Mucosa of rectum (tissue), 2 donors: ENCODE data around the gene CREB1.
"Not testable (repeated sequence)": the region's sequence is repeated elsewhere in the genome, so short reads cannot be mapped to it uniquely, and the experiment has no call there.

Experiments used
- H3K27ac ChIP-seq, 2 donors: one replicate each; pipeline ENCODE4 v1.7.0; 2013; ENCODE audit warnings: inconsistent platforms in 2 of 2, low read depth in 2 of 2, low read length in 2 of 2
- H3K27me3 ChIP-seq, 2 donors: one replicate each; pipeline ENCODE4 v1.7.0; 2013; ENCODE audit warnings: low read length in 2 of 2; ENCODE audit not compliant: control insufficient read depth in 2 of 2, insufficient read depth in 2 of 2
- H3K36me3 ChIP-seq, 2 donors: one replicate each; pipeline ENCODE4 v1.7.0; 2013; ENCODE audit warnings: low read length in 2 of 2; ENCODE audit not compliant: control insufficient read depth in 2 of 2, insufficient read depth in 2 of 2
- H3K4me1 ChIP-seq, 2 donors: one replicate each; pipeline ENCODE4 v1.7.0; 2013; ENCODE audit warnings: low read length in 2 of 2, mild to moderate bottlenecking in 1 of 2; ENCODE audit not compliant: control insufficient read depth in 2 of 2, insufficient read depth in 2 of 2
- H3K4me3 ChIP-seq, 2 donors: one replicate each; pipeline ENCODE4 v1.7.0; 2013; ENCODE audit warnings: low read length in 2 of 2
- H3K9ac ChIP-seq, 2 donors: one replicate each; pipeline ENCODE4 v1.7.0; 2013; ENCODE audit warnings: low read length in 2 of 2, low read depth in 1 of 2, mild to moderate bottlenecking in 1 of 2
- H3K9me3 ChIP-seq, 2 donors: one replicate each; pipeline ENCODE4 v1.7.0; 2013; ENCODE audit warnings: low read length in 2 of 2; ENCODE audit not compliant: control insufficient read depth in 2 of 2
- donor health status: healthy.
- donor health status: Normal muscosa, but diverticular disease.

The CREB1 gene

DNA sequence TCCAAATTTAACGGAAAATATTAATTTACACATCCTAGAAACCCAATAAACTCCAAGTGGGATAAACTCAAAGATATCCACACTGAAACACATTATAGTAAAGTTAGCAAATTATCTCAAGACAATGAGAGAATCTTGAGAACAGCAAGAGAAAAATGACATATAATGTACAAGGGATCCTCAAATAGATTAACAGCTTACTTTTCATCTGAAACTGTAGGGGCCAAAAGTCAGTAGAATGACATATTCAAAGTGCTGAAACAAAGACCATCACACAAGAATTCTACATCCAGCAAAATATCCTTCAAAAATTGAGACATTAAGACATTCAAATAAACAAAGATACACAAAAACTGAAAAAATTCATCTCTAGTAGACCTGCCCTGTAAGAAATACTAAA is 114.1 kb downstream of the CREB1 start:
- Histone ChIP-seq H3K4me1 (no peaks in the 10 kb centered on the region), H3K36me3 (no peaks in the 10 kb centered on the region), H3K27ac (no peak overlapping the region), H3K27me3 (no peaks in the 10 kb centered on the region), H3K4me3 (no peak overlapping the region), H3K9me3 (peaks cover 0 to 2% of the 10 kb centered on the region in 2 donors), H3K9ac (no peak overlapping the region)

GRCh38 chr2:207646582-207646981 is 116.8 kb downstream of the CREB1 start:
- not testable (repeated sequence) for H3K9ac ChIP-seq, H3K27me3 ChIP-seq, H3K4me1 ChIP-seq, H3K36me3 ChIP-seq, H3K4me3 ChIP-seq, H3K9me3 ChIP-seq, H3K27ac ChIP-seq
